Mucosa of stomach (tissue), 1 donor: ENCODE data around the gene BGLAP.

Source experiments
- H3K27me3 ChIP-seq: one replicate; pipeline ENCODE4 v1.7.0; 2013; ENCODE audit warnings: mild to moderate bottlenecking, low read length; ENCODE audit not compliant: control insufficient read depth, insufficient read depth
- H3K36me3 ChIP-seq: one replicate; pipeline ENCODE4 v1.7.0; 2013; ENCODE audit warnings: low read length; ENCODE audit not compliant: control insufficient read depth, insufficient read depth
- H3K4me1 ChIP-seq: one replicate; pipeline ENCODE4 v1.7.0; 2013; ENCODE audit warnings: mild to moderate bottlenecking, low read length; ENCODE audit not compliant: control insufficient read depth, insufficient read depth
- H3K4me3 ChIP-seq: one replicate; pipeline ENCODE4 v1.7.0; 2013; ENCODE audit warnings: low read length
- H3K9ac ChIP-seq: one replicate; pipeline ENCODE4 v1.7.0; 2013; ENCODE audit warnings: mild to moderate bottlenecking, low read length, moderate library complexity
- H3K9me3 ChIP-seq: one replicate; pipeline ENCODE4 v1.7.0; 2013; ENCODE audit warnings: mild to moderate bottlenecking, low read length, moderate library complexity; ENCODE audit not compliant: control insufficient read depth
- donor health status: Pancreatic carcinoma.

Gene BGLAP

GRCh38 chr1:156283521-156283920, 41.5 kb downstream of the BGLAP start:
- peak overlapping the region; percentile 66 for H3K4me3 ChIP-seq
- H3K9ac ChIP-seq, result peak overlapping the region; percentile 90
- H3K27me3 ChIP-seq, result no peaks in the 10 kb centered on the region
- H3K36me3 ChIP-seq, result no peaks in the 10 kb centered on the region
- H3K9me3 ChIP-seq, result no peaks in the 10 kb centered on the region
- peaks cover 26% of the 10 kb centered on the region for H3K4me1 ChIP-seq

DNA sequence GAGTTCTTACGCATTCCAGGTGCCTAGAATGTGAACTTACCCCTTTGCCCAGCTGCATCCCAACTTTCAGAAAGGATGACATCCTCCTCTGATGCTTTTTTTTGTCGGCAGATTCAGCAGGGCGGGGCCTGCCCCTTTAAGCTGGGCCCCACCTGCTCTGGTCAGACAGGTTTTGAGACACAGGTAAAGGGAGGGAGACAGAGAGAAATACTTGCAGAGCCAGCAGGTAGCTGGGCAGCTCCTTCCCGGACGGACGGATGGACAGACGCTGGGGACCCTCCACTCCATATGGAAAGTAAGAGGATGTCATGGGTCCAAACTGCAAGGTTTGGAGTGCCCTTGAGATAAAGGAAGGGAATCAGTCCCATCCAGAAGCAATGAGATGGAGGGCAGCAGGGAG, 42.1 kb downstream of the BGLAP start, which contains the start of gene TMEM79:
TSS of gene TMEM79 (plus strand) at position 214 of the 400 bp plus-strand sequence. CDS start 902 bp downstream, outside the sequence.
- Histone ChIP-seq H3K27me3 (no peaks in the 10 kb centered on the region), H3K4me1 (peaks cover 26% of the 10 kb centered on the region), H3K4me3 (peak within 1 kb of the TSS; percentile 66), H3K9me3 (no peaks in the 10 kb centered on the region), H3K36me3 (no peaks in the 10 kb centered on the region), H3K9ac (peak within 1 kb of the TSS; percentile 90)

GRCh38 chr1:156284757-156285156, 42.8 kb downstream of the BGLAP start:
- H3K9me3 ChIP-seq, result no peaks in the 10 kb centered on the region
- H3K27me3 ChIP-seq, result no peaks in the 10 kb centered on the region
- peak overlapping the region; percentile 50 for H3K9ac ChIP-seq
- H3K4me3 ChIP-seq, result no peak overlapping the region
- H3K4me1 ChIP-seq, result peaks cover 26% of the 10 kb centered on the region
- no peaks in the 10 kb centered on the region for H3K36me3 ChIP-seq

- Histone ChIP-seq H3K4me1 (peaks cover 22% of the 10 kb centered on the region), H3K27me3 (no peaks in the 10 kb centered on the region), H3K36me3 (no peaks in the 10 kb centered on the region), H3K9me3 (no peaks in the 10 kb centered on the region), H3K9ac (no peak overlapping the region), H3K4me3 (no peak overlapping the region)
Observed at GRCh38 chr1:156285437-156285836, 43.5 kb downstream of the BGLAP start.

DNA sequence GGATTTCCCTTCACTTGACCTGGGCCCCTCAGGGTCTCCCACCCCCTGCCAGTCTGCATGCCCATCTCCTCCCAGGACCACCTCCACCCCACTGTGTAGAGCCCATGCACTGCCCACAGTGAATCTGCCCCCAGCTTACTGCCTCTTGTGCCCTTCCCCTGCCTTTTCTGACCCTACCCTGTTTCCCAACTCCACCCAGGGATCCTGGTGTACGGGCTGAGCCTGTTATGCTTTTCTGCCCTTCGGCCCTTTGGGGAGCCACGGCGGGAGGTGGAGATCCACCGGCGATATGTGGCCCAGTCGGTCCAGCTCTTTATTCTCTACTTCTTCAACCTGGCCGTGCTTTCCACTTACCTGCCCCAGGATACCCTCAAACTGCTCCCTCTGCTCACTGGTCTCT, 44.1 kb downstream of the BGLAP start:
- no peak overlapping the region for H3K4me3 ChIP-seq
- H3K27me3 ChIP-seq, result no peaks in the 10 kb centered on the region
- H3K9ac ChIP-seq, result no peak overlapping the region
- no peaks in the 10 kb centered on the region for H3K9me3 ChIP-seq
- H3K36me3 ChIP-seq, result no peaks in the 10 kb centered on the region
- peaks cover 21% of the 10 kb centered on the region for H3K4me1 ChIP-seq

DNA sequence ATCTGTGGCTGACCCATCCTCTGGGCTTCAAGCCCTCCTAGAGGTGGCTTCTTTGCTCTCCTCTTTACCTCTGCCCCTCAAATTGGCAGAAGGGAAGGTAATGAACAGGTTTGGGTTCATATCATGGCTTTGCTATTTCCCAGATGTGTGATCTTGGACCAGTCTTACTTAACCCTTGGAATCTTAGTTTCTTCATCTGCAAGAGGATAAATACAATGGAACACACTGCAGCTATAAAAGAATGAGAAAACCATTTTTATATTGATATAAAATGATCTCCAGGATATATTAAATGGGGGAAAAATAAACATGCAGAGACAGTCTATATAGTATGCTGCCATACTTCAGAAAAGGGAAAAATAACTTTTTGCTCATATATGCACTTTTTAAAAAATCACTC, 47.9 kb downstream of the BGLAP start:
- no peaks in the 10 kb centered on the region for H3K27me3 ChIP-seq
- no peaks in the 10 kb centered on the region for H3K9me3 ChIP-seq
- no peak overlapping the region for H3K4me3 ChIP-seq
- no peak overlapping the region for H3K9ac ChIP-seq
- H3K4me1 ChIP-seq, result peaks cover 16% of the 10 kb centered on the region
- no peaks in the 10 kb centered on the region for H3K36me3 ChIP-seq

DNA sequence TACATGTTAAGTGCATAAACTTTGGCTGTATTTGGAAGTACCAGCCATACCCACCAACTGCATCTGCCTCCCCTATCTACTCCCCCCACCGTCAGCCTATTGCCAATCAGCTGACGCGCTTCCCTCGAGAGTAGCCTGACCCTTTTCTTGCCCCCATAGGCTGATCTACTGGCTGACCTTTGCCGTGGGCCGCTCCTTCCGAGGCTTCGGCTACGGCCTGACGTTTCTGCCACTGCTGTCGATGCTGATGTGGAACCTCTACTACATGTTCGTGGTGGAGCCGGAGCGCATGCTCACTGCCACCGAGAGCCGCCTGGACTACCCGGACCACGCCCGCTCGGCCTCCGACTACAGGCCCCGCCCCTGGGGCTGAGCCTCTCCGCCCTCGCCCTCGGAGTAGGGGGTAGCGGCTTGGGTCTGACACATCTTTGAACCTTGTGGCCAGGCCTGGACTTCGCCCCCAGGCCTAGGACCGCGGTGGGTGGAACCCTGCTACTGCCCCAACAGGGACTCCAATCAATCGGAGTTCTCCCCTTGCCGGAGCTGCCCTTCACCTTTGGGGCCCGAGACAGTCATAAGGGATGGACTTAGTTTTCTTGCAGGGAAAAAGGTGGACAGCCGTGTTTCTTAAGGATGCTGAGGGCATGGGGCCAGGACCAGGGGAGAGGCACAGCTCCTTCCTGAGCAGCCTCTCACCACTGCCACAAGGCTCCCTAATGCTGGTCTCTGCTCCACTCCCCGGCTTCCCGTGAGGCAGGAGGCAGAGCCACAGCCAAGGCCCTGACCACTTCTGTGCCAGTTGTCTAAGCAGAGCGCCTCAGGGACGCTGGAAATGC, 49.5 kb downstream of the BGLAP start:
- H3K4me3 ChIP-seq, result peak overlapping the region; percentile 60
- no peaks in the 10 kb centered on the region for H3K36me3 ChIP-seq
- H3K4me1 ChIP-seq, result peaks cover 21% of the 10 kb centered on the region
- H3K27me3 ChIP-seq, result no peaks in the 10 kb centered on the region
- H3K9me3 ChIP-seq, result no peaks in the 10 kb centered on the region
- H3K9ac ChIP-seq, result peak overlapping the region; percentile 72
